GM12878 (cell line): ENCODE data around the gene NPRL2. TPM values are rescaled to one million over a fixed set of nuclear protein-coding genes. Genes with fewer than 3 reads are reported as not detected.

Experiments
- ATAC-seq: fragments of 200-7000 bp; cut with Tn5 transposase; 3 replicates; pipeline ENCODE4 v1.9.1; 2020; ENCODE audit warnings: mild to moderate bottlenecking, moderate library complexity
- BruUV-seq: library from RNA; stranded (reverse); fragments of 400-500 nt; replicated peaks from 2 replicates; lab custom pipeline; 2021; lab: Mats Ljungman, UMichigan
- CTCF ChIA-PET: fragments of 300-600 bp; sonication (Branson Sonifier 250); formaldehyde crosslinking; extraction: SDS; loops from one replicate; lab custom pipeline; 2021; ENCODE audit warnings: inconsistent platforms; lab: Yijun Ruan, JAX
- POLR2A ChIA-PET: fragments of 350-600 bp; formaldehyde crosslinking; extraction: SDS; loops from one replicate; lab custom pipeline; 2021; ENCODE audit warnings: inconsistent platforms; lab: Charles Lee
- RAD21 ChIA-PET: fragments of 300-600 bp; sonication (Branson Sonifier 250); formaldehyde crosslinking; loops from one replicate; lab custom pipeline; 2023; ENCODE audit warnings: antibody characterized with exemption; ENCODE audit not compliant: unreplicated experiment; lab: Charles Lee
- SMC1A ChIA-PET: fragments of 300-600 bp; sonication (Branson Sonifier 250); formaldehyde crosslinking; loops from one replicate; lab custom pipeline; 2023; ENCODE audit not compliant: unreplicated experiment, uncharacterized antibody; lab: Charles Lee
- DNase-seq: peaks from one replicate; pipeline ENCODE4 v3.0.0-alpha.2; 2011; ENCODE audit warnings: low read depth, low spot score
- FAIRE-seq: peaks from 3 replicates; lab custom pipeline; 2011; peaks lifted over from hg19 to GRCh38; lab: Jason Lieb, UNC
- H2AFZ ChIP-seq: 2 replicates; pipeline ENCODE4 v1.6.0; 2011; ENCODE audit warnings: low read depth, low read length, control low read depth; ENCODE audit not compliant: control insufficient read depth
- H3K27ac ChIP-seq: 2 replicates; pipeline ENCODE4 v1.5.1; 2011; ENCODE audit warnings: control low read depth; ENCODE audit not compliant: control insufficient read depth, insufficient read depth
- H3K27me3 ChIP-seq, 2 experiments: replicated peaks in 1 of 2; 2 replicates each; pipeline versions ENCODE4 v1.6.0 to v1.6.1; 2011; ENCODE audit warnings: low read length in 1 of 2; ENCODE audit not compliant: control insufficient read depth in 2 of 2, insufficient read depth in 2 of 2
- H3K36me3 ChIP-seq, 2 experiments: 2 replicates each; pipeline ENCODE4 v1.5.1; 2011; ENCODE audit warnings: low read length in 1 of 2; ENCODE audit not compliant: control insufficient read depth in 2 of 2, insufficient read depth in 2 of 2
- H3K4me1 ChIP-seq: 2 replicates; pipeline ENCODE4 v1.6.1; 2011; ENCODE audit warnings: mild to moderate bottlenecking, low read length, moderate library complexity, mixed read lengths; ENCODE audit not compliant: control insufficient read depth, insufficient read depth
- H3K4me2 ChIP-seq: 2 replicates; pipeline ENCODE4 v1.6.0; 2011; ENCODE audit warnings: control low read depth; ENCODE audit not compliant: control insufficient read depth, insufficient read depth
- H3K4me3 ChIP-seq: fragments of 200-600 bp; sonication (generic); 2 replicates; pipeline ENCODE4 v1.5.1; 2016
- H3K79me2 ChIP-seq: 2 replicates; pipeline ENCODE4 v1.6.0; 2011; ENCODE audit warnings: low read length; ENCODE audit not compliant: control insufficient read depth, insufficient read depth
- H3K9ac ChIP-seq: 2 replicates; pipeline ENCODE4 v1.8.0; 2011; ENCODE audit warnings: low read length, control low read depth, mixed read lengths; ENCODE audit not compliant: control insufficient read depth, insufficient read depth
- H3K9me3 ChIP-seq: replicated peaks from 3 replicates; pipeline ENCODE4 v1.5.1; 2011; ENCODE audit warnings: mild to moderate bottlenecking, low read length; ENCODE audit not compliant: control insufficient read depth, insufficient read depth
- H4K20me1 ChIP-seq: 2 replicates; pipeline ENCODE4 v1.6.0; 2011; ENCODE audit not compliant: control insufficient read depth, insufficient read depth
- BCL11A ChIP-seq: IDR thresholded peaks from 2 replicates; pipeline ENCODE4 v1.6.1; 2011; ENCODE audit warnings: low read depth, low read length
- FOS ChIP-seq: IDR thresholded peaks from 3 replicates; pipeline ENCODE4 v1.6.1; 2011; ENCODE audit warnings: borderline replicate concordance; ENCODE audit not compliant: insufficient read length; ENCODE audit errors: extremely low read depth
- FOXK2 ChIP-seq: fragments of 450-650 bp; IDR thresholded peaks from 2 replicates; pipeline ENCODE4 v1.6.1; 2017; ENCODE audit warnings: mild to moderate bottlenecking, moderate library complexity
- JUND ChIP-seq: IDR thresholded peaks from 2 replicates; pipeline ENCODE4 v1.6.1; 2012; ENCODE audit warnings: low read depth, mild to moderate bottlenecking, low read length, improper control_type of control experiment, moderate library complexity
- WGBS: methylation state at CpG from one replicate; pipeline ENCODE4 v1.1.6; 2016; ENCODE audit warnings: low lambda C conversion rate; ENCODE audit not compliant: insufficient replicate concordance, insufficient coverage; ENCODE audit errors: missing lambda C conversion rate; 5-methylcytosine and 5-hydroxymethylcytosine counted together
- in situ Hi-C: fragments of 300-500 bp; cut with MboI; formaldehyde crosslinking; loops from 9 replicates; pipeline ENCODE4 v1.14.3; 2018; ENCODE audit warnings: mixed read lengths
- intact Hi-C: fragments of 100-400 bp; cut with micrococcal nuclease; formaldehyde crosslinking; loops from one replicate; pipeline ENCODE4 v1.14.2; 2022; ENCODE audit not compliant: unreplicated experiment
- polyA plus RNA-seq, 11 experiments: library from polyadenylated mRNA; depleted of rRNA in 4 of 11; unstranded in 6 of 11; stranded (reverse) in 5 of 11; fragments of >200 nt; fragmentation: Nextera tagmentation in 4 of 11; fragmentation: Illumina TruSeq in 1 of 11; extraction: Ambion mirVana in 4 of 11; extraction: Trizol in 1 of 11; gene quantifications; 1 replicate in 1 of 11; 2 replicates in 10 of 11; pipeline versions ENCODE4 v1.2.1 to v1.2.3, GENCODE V29; 2011 to 2016; ENCODE audit warnings: inconsistent platforms in 2 of 11, missing spikeins in 2 of 11, low read depth in 1 of 11
- total RNA-seq, 4 experiments: library from RNA; depleted of rRNA in 3 of 4; stranded (reverse); fragments of >200 nt in 3 of 4; fragmentation: Illumina TruSeq in 1 of 4; extraction: Trizol in 1 of 4; gene quantifications; 2 replicates each; pipeline versions ENCODE4 v1.2.1 to v1.2.3, GENCODE V29; 2013 to 2021
- TF ChIP-seq, protein P1 (sequence below): fragments of 450-650 bp; IDR thresholded peaks from 2 replicates; pipeline ENCODE4 v1.6.1; 2016; ENCODE audit warnings: mild to moderate bottlenecking
- TF ChIP-seq, protein P2 (sequence below): fragments of 450-650 bp; IDR thresholded peaks from 2 replicates; pipeline ENCODE4 v1.6.1; 2016; ENCODE audit warnings: mild to moderate bottlenecking
- TF ChIP-seq, protein P3 (sequence below), 3 experiments: IDR thresholded peaks in 2 of 3; conservative IDR thresholded peaks in 1 of 3; 2 replicates each; pipeline ENCODE4 v1.5.1; 2011; ENCODE audit warnings: low read depth in 3 of 3, low read length in 3 of 3, mild to moderate bottlenecking in 3 of 3, control low read depth in 2 of 3, moderate library complexity in 2 of 3, inconsistent platforms in 1 of 3, mixed read lengths in 1 of 3; ENCODE audit not compliant: control insufficient read depth in 2 of 3, insufficient read depth in 1 of 3; ENCODE audit errors: extremely low read depth in 1 of 3
- TF ChIP-seq, protein P4 (sequence below): IDR thresholded peaks from 2 replicates; pipeline ENCODE4 v1.6.1; 2011; ENCODE audit warnings: low read depth, mild to moderate bottlenecking, low read length, moderate library complexity, borderline replicate concordance; ENCODE audit errors: extremely low read depth

NPRL2 gene
- total and polyA plus RNA-seq, 10 of the 15 experiments (the other 5 are each of a cell fraction or from before 2014, with no cell fraction given), result 17.8 to 54.2 (median 32.9) TPM

DNA sequence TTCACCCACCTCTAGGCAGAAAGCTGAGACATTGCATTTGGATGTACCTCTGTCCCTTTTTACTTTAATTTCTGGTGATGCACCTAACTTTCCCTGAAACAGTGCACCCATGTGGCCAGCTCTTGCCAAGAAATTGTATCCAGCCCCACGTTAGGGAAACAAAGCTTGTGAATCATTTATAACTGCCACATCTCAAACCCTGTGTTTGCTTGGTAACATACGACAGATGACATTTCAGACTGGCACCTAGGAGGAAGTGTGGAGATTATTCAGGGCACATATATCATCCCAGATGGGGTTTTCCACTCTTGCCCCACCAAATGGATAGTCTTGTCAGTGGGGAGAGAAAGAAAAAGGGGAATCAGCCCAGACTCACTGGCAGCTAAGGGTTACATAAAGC is 2.2 kb upstream of the NPRL2 start:
- no TSS peak for BruUV-seq
- DNase-seq, result no peak
- Histone ChIP-seq H3K36me3 (peaks cover 8 to 30% of the 10 kb centered on the region in 2 experiments; a peak in 2 of 4 replicates), H3K27ac (no peak overlapping the region), H4K20me1 (peaks cover 2% of the 10 kb centered on the region; the same call in 1 of the 2 replicates), H3K9ac (no peak overlapping the region), H3K4me2 (no peak overlapping the region), H3K27me3 (no peaks in the 10 kb centered on the region), H3K9me3 (no peaks in the 10 kb centered on the region)
- in situ Hi-C loops (loop anchor here (10.0 kb wide), 1 partner anchor 1032 kb away; the partner anchor contains the start of gene MANF), intact Hi-C loops (no loop called here)
- ChIA-PET CTCF (interaction anchor here (1.2 to 2.7 kb wide), 5 partner anchors 14 to 190 kb away, joined by 3 to 12 read pairs (median 3); no protein-coding TSS in a partner anchor), SMC1A (interaction anchor here (0.5 kb wide), 1 partner anchor 259 kb away, joined by 3 read pairs; the partner anchor contains the start of gene CISH)
- TF ChIP-seq, protein P1, sequence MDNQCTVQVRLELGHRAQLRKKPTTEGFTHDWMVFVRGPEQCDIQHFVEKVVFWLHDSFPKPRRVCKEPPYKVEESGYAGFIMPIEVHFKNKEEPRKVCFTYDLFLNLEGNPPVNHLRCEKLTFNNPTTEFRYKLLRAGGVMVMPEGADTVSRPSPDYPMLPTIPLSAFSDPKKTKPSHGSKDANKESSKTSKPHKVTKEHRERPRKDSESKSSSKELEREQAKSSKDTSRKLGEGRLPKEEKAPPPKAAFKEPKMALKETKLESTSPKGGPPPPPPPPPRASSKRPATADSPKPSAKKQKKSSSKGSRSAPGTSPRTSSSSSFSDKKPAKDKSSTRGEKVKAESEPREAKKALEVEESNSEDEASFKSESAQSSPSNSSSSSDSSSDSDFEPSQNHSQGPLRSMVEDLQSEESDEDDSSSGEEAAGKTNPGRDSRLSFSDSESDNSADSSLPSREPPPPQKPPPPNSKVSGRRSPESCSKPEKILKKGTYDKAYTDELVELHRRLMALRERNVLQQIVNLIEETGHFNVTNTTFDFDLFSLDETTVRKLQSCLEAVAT, result no peak
- TF ChIP-seq FOS (no peak), JUND (no peak), FOXK2 (no peak), BCL11A (no peak)
- TF ChIP-seq, protein P2, sequence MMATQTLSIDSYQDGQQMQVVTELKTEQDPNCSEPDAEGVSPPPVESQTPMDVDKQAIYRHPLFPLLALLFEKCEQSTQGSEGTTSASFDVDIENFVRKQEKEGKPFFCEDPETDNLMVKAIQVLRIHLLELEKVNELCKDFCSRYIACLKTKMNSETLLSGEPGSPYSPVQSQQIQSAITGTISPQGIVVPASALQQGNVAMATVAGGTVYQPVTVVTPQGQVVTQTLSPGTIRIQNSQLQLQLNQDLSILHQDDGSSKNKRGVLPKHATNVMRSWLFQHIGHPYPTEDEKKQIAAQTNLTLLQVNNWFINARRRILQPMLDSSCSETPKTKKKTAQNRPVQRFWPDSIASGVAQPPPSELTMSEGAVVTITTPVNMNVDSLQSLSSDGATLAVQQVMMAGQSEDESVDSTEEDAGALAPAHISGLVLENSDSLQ, result 0 out of 2 replicates have a peak, but pooled peaks have one; percentile 15
- TF ChIP-seq, protein P3, sequence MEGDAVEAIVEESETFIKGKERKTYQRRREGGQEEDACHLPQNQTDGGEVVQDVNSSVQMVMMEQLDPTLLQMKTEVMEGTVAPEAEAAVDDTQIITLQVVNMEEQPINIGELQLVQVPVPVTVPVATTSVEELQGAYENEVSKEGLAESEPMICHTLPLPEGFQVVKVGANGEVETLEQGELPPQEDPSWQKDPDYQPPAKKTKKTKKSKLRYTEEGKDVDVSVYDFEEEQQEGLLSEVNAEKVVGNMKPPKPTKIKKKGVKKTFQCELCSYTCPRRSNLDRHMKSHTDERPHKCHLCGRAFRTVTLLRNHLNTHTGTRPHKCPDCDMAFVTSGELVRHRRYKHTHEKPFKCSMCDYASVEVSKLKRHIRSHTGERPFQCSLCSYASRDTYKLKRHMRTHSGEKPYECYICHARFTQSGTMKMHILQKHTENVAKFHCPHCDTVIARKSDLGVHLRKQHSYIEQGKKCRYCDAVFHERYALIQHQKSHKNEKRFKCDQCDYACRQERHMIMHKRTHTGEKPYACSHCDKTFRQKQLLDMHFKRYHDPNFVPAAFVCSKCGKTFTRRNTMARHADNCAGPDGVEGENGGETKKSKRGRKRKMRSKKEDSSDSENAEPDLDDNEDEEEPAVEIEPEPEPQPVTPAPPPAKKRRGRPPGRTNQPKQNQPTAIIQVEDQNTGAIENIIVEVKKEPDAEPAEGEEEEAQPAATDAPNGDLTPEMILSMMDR (IDR thresholded peaks at IDR 0.05 in 2 of 3, conservative IDR thresholded peaks at IDR 0.05 in 1 of 3; ENCODE audit: control insufficient read depth in 2 of 3, extremely low read depth in 1 of 3, insufficient read depth in 1 of 3, low read depth in 3 of 3, low read length in 3 of 3), result peak; percentile 20 to 41 (median 22); a peak in 4 of 6 replicates
- TF ChIP-seq, protein P4, sequence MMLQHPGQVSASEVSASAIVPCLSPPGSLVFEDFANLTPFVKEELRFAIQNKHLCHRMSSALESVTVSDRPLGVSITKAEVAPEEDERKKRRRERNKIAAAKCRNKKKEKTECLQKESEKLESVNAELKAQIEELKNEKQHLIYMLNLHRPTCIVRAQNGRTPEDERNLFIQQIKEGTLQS, result no peak
- TF ChIP-seq, all 136 proteins: peak for 2
- Histone ChIP-seq H3K4me3 (no peak overlapping the region), H2AFZ (no peak overlapping the region), H3K4me1 (peaks cover 27% of the 10 kb centered on the region), H3K79me2 (peaks cover 37% of the 10 kb centered on the region)
- FAIRE-seq (no peak), ATAC-seq (no peak)
- ChIA-PET RAD21 (interaction anchor here (1.2 kb wide), 1 partner anchor 12 kb away, joined by 3 read pairs; the partner anchor contains the start of gene RASSF1), POLR2A (interaction anchor here (0.5 to 1.2 kb wide), 4 partner anchors 8 to 72 kb away, joined by 3 to 4 read pairs (median 4); no protein-coding TSS in a partner anchor)
- WGBS, result 23% methylated on average over 2 of the region's 2 CpGs
